ENCODE data around the gene XAGE2. TPM values are rescaled to one million over a fixed set of nuclear protein-coding genes. Genes with fewer than 3 reads are reported as not detected.

XAGE2 gene
- total and polyA plus RNA-seq, 2 of the 8 experiments (the other 6 are each of a cell fraction or from before 2014, with no cell fraction given), result not detected

- TF ChIP-seq USF2 (IDR thresholded peaks at IDR 0.05; ENCODE audit: low read length), result no peak
- no peak for TF ChIP-seq CEBPB (IDR thresholded peaks at IDR 0.05; ENCODE audit: low read depth, low read length)
- no peak for TF ChIP-seq JUND (IDR thresholded peaks at IDR 0.05; ENCODE audit: low read length)
- TF ChIP-seq YY1 (IDR thresholded peaks at IDR 0.05; ENCODE audit: low read depth, low read length), result no peak
These were observed 31.4 kb upstream of the XAGE2 start (continued) for GRCh38 chrX:52337410-52337809.

Data from H1 (cell line).